Endothelial cell of umbilical vein (primary cell): ENCODE measurements around the gene TAP2.

Source experiments
- CTCF ChIP-seq, 2 donors: IDR thresholded peaks; 1 replicate in 1 of 2; 2 replicates in 1 of 2; pipeline ENCODE4 v1.5.1; 2011; ENCODE audit warnings: low read length in 2 of 2, mild to moderate bottlenecking in 2 of 2, moderate library complexity in 2 of 2, control low read depth in 1 of 2, inconsistent platforms in 1 of 2, low read depth in 1 of 2; ENCODE audit not compliant: insufficient read depth in 1 of 2; ENCODE audit errors: extremely low read depth in 1 of 2
- EZH2 ChIP-seq: IDR thresholded peaks from 2 replicates; pipeline ENCODE4 v1.6.1; 2012; ENCODE audit warnings: borderline replicate concordance, low read depth, mild to moderate bottlenecking, moderate library complexity, low read length, inconsistent platforms; ENCODE audit not compliant: severe bottlenecking
- GATA2 ChIP-seq: IDR thresholded peaks from 2 replicates; pipeline ENCODE4 v1.7.0; 2011; ENCODE audit warnings: low read depth, mild to moderate bottlenecking, moderate library complexity, mixed read lengths, low read length; ENCODE audit not compliant: insufficient read length, insufficient read depth
- JUN ChIP-seq: IDR thresholded peaks from 2 replicates; pipeline ENCODE4 v1.6.1; 2011; ENCODE audit warnings: borderline replicate concordance, low read depth; ENCODE audit not compliant: insufficient read length, insufficient read depth
- MYC ChIP-seq: IDR thresholded peaks from one replicate; pipeline ENCODE4 v1.6.1; 2011; ENCODE audit warnings: mild to moderate bottlenecking, low read depth, low read length
- POLR2A ChIP-seq: IDR thresholded peaks from 2 replicates; pipeline ENCODE4 v1.6.1; 2012; ENCODE audit warnings: low read depth, mild to moderate bottlenecking, control low read depth, low read length
- POLR2AphosphoS5 ChIP-seq: IDR thresholded peaks from 2 replicates; pipeline ENCODE4 v1.6.1; 2012; ENCODE audit warnings: low read depth, mild to moderate bottlenecking, control low read depth, low read length, moderate library complexity; ENCODE audit not compliant: insufficient read depth

GRCh38 chr6:32857156-32857891 is 18.8 kb upstream of the TAP2 start:
- no peak for TF ChIP-seq CTCF (IDR thresholded peaks at IDR 0.05; ENCODE audit: extremely low read depth in 1 of 2, insufficient read depth in 1 of 2, low read depth in 1 of 2, low read length in 2 of 2)
- no peak for TF ChIP-seq EZH2
- TF ChIP-seq JUN = no peak
- TF ChIP-seq POLR2A = no peak
- no peak for TF ChIP-seq GATA2
- no peak for TF ChIP-seq POLR2AphosphoS5
- no peak for TF ChIP-seq MYC
